ENCODE data around the gene KLF8. TPM values are rescaled to one million over a fixed set of nuclear protein-coding genes. Genes with fewer than 3 reads are reported as not detected.
A peak's percentile ranks its signal among the peaks of the same experiment; 100 is the strongest.

Gene KLF8
- total RNA-seq, 1 donor from 2014 or later, result 23.2 TPM

GRCh38 chrX:56310581-56310980 lies 78.4 kb downstream of the KLF8 start:
- ATAC-seq, result no peak

- ATAC-seq, result peak; percentile 69
Measured at GRCh38 chrX:56313308-56313707, 81.2 kb downstream of the KLF8 start.

- ATAC-seq, result no peak
Measured at GRCh38 chrX:56314334-56314733, 82.2 kb downstream of the KLF8 start.

- peak; percentile 84 for ATAC-seq
Measured at GRCh38 chrX:56318076-56318475, 85.9 kb downstream of the KLF8 start.

- peak; percentile 71 for ATAC-seq
Measured at GRCh38 chrX:56319165-56319564, 87.0 kb downstream of the KLF8 start.

Measured in esophagus mucosa (tissue), 1 donor.